Measurements from ENCODE around the gene APOL2.

DNA sequence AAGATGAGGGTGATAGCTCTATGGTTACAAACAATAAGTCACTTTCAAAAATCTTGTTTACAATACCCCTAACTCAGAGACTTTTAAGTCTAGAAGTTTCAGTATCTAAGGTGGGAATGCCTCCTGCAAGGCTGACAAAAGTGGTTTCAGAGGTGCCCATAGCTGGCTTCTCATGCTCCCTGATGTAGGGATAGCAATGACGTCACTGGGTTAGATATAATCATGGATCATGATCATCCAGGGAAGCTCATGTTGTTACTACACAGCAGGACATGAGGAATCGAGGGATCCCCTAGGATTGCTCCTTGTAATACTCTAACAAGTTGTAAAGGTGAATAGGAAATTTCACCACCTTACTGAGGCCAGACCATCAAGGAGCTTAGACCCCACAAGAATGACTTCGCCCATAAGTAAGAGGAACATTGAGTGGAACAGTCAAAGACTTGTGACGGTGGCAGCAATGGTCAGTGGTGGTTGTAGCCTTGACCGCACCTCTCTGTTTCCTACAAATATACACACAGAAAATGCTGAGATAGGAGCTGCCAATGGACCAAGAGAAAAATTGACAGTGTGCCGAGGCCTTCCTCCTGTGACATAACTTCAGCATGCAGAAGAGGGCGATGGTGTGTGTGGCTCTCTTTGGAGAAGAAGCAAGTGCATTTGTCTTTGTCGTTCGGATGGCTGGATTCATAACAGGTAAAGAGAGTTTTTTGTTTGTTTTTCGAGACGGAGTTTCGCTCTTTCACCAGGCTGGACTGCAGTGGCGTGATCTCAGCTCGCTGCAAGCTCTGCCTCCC, 53.3 kb downstream of the APOL2 start:
- TF ChIP-seq, protein P1, sequence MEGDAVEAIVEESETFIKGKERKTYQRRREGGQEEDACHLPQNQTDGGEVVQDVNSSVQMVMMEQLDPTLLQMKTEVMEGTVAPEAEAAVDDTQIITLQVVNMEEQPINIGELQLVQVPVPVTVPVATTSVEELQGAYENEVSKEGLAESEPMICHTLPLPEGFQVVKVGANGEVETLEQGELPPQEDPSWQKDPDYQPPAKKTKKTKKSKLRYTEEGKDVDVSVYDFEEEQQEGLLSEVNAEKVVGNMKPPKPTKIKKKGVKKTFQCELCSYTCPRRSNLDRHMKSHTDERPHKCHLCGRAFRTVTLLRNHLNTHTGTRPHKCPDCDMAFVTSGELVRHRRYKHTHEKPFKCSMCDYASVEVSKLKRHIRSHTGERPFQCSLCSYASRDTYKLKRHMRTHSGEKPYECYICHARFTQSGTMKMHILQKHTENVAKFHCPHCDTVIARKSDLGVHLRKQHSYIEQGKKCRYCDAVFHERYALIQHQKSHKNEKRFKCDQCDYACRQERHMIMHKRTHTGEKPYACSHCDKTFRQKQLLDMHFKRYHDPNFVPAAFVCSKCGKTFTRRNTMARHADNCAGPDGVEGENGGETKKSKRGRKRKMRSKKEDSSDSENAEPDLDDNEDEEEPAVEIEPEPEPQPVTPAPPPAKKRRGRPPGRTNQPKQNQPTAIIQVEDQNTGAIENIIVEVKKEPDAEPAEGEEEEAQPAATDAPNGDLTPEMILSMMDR (IDR thresholded peaks at IDR 0.05; ENCODE audit: poor library complexity, severe bottlenecking) = no peak
- TF ChIP-seq POLR2AphosphoS5 (IDR thresholded peaks at IDR 0.05) = no peak
